ENCODE results near the gene ANKRA2. TPM values are rescaled to one million over a fixed set of nuclear protein-coding genes. Genes with fewer than 3 reads are reported as not detected.
"Not testable (repeated sequence)": the region's sequence is repeated elsewhere in the genome, so short reads cannot be mapped to it uniquely, and the experiment has no call there.

The ANKRA2 gene
- total RNA-seq, 1 donor from 2014 or later: 23.9 TPM

DNA sequence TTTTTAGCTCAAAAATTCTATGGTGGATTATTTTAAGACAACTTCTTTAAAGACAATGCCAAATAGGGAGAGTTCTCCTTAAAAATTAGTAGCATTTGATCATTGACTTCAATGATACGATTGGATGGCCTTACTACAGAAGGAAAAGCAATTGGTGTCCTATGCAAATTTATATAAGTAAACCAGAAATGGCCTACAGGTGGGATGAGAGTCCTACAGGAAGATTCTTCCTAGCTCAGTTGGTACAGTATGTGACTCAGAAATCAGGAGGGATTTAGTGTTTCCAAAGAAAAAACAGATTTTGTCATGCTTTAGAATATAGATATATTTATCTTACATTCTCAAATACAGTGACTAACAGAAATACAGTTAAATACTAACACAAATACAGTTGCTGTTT, 6.5 kb downstream of the ANKRA2 start:
- intact Hi-C loops (cut with micrococcal nuclease): no loop called here

DNA sequence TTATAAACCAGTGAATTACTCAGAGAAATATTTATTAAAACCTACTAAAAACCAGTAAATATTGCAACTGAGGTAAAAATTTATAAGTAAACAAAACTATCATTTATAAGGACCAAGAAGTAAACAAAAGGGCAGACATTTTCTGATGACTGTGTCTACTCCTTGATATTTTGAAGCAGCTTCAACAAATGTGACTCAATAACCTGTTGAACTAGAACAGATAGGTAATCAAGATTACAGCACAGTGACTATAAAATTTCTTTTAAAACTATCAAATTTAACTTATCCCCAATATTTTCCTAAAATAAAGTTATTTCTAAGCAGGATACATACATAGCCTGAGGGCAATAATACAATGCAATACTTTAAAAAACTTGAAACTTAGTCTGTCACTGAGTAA, 12.8 kb downstream of the ANKRA2 start:
- intact Hi-C loops (cut with micrococcal nuclease): no loop called here

DNA sequence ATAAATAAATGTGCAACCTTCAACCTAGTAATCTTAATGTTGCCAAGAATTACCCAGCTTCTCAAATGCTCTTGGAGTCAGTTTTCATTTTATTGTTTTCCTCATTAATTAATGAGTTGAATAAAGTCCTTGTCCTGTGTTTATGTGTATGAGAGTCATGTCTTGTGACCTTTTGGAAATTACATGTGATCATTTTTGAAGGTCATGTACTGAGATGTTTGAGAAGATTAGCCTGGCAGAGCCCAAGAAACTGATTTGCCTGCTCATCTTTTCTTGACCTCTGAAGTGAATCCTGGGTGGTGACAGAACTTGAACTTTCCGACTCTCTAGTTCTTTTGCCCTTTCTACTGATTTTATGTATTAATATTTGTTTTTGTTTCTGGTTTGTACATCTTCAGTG, 15.4 kb downstream of the ANKRA2 start:
- intact Hi-C loops (cut with micrococcal nuclease): no loop called here

DNA sequence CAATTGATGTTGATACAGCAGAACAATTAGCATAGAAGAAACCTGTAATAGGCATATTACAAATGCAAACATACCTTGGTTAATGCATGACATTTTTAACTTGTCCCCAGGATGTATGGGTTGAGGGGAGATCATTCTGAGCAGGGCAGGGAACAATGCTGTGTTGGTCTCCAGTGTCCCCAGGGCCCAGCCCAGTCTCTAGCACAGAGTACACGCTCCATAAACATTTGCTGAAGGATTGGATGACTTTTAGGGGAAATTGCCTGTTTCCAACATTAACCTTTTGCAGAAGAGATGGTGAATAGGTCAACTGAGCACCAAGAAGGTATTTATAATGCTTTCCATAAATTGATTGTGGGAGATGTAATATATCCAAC, 20.0 kb downstream of the ANKRA2 start:
- intact Hi-C loops (cut with micrococcal nuclease): no loop called here

DNA sequence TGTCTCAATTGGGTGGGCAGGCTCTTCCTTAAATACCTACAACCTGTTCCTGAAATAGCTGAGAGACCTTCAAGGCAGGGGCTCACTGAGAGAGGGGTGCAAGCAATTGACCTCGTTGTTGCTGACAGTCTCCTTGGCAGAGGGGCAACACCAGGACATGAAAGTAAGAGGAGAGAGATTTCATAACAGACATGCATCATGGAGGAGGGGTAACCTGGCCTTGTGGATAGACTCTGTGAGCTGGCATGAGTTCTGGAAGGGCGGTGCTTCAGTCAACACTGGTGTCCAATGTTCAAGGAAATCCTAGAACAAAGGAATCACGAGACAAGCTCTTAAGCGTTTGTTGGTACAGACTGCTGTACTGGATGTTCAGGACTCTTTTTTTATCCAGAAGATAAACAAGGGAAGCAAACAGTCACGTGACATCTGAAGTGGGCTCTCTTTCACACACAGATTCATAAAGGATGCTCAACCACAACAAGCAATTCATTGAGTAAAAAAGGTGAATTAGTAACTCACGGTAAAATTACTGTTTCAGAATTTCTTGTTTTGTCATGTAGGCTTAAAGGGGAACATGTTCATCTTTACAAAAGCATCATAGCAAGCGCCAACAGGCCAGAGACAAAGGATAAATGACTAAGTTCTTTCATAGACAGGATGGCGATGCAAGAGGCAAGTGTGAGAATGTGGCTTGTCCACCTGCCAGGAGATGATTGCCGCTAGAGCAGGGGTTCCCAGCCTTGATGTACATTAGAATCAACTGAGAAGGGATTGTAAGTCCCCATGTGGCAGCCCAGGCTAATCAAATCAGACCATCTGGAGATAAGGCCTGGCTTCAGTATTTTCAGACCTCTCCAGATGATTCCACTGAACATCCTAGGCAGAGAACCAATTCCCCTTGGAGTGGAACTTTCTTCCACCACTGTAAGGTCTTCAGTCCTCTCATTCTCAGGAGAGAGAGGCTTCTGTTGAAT, 20.7 kb downstream of the ANKRA2 start:
- intact Hi-C loops (cut with micrococcal nuclease): no loop called here

DNA sequence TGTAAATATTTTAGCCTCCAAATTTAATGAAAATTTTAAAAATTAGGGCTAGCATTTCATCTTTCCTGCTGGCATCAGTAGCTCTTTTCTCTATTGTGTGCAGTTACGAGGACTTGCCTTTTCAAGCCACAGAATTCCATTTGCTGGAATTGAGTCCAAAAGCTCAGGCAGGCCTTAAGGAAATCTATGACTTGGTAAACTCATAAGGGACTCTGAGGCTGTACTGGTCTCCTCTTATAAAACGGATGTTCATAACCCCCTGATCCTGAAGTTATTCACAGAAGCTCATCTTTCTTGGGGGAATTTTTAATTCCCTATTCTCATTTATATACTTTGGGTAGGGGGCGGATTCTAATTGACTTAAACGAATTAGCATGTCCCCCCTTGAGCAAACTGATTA, 23.4 kb downstream of the ANKRA2 start:
- intact Hi-C loops (cut with micrococcal nuclease): no loop called here

DNA sequence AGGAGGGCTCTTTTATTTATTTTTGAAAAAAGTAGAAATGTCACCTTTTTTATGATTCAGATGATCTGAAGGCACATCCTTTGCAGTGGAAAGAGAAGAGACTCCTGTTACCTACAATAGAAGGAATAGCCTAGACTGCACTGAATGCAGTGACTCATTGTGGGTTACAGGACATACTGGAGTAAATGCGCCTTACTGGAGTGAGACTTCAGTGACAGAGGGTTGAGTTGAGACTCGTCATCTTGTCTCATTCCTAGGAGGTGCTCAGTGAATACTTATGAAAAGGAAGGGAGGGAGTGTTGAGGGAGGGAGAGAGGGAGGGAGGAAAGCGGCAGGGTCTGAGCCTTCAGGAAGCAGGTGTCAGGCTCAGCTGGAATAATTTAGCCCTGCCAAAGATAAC, 25.2 kb downstream of the ANKRA2 start:
- intact Hi-C loops (cut with micrococcal nuclease): no loop called here

DNA sequence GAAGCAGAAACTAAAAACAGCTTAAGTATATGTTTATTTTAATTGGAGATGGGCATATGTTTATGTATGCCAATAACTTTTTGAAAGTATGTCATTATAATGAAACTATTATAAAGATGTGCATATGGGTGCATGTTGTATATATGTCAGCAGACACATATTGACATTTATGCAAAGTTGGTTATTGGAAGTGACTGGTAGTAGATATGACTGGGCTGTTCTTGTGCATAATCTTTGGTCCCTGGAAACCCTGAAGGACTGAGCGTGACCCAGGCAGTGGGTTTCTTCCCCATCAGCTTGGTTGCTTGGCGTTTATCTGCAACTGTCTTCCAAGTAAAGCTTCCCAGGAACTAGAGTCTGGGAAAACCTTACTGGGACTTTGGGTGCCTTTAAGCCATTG, 25.7 kb downstream of the ANKRA2 start:
- intact Hi-C loops (cut with micrococcal nuclease): no loop called here

DNA sequence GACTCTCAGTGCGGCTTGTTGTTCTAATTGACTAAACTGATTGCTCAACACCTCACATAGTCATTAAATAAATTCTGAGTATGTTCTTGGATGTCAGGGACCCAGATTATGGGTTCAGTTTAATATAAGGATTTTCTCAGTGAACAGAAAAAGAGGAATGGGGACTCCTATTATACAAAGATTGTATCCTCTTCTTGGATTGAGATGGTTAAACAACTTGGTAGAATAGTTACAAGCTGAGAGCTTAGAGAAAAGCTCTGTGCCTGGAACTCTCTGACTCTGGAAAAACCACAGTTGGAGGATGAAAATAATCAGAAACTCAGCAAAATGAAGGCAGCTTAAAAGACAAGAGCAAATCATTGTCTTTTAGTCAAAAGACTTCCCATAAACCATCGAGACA, 30.5 kb downstream of the ANKRA2 start:
- intact Hi-C loops (cut with micrococcal nuclease): no loop called here

DNA sequence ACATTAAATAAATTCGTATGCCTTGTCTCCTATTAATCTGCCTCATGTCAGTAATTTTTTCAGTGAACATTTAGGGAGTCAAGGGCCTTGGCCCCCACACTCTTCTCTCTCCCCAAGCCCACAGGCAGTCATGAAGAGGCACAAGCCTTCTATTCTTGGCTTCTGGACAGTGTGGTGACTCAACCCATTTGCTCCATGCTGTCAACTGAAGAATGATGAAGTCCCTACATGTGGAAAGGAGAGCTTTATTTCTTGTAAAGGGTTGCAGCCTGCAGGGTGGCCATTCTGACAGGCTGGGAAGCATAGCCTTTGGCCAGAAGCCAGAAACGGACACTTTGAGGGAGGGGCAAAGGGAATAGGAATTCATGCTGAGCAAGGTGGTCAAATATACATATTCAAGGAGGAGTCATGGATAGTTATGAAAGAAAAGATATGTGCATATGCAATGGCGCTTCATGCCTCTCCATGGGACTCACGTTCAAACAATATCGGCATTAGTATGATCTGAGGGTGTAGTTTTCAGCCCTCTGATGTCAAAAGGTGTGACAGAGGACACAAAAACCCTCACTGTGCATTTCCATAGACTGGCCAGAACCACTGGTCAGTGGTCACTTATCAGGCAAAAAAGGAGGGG, 31.3 kb downstream of the ANKRA2 start:
- intact Hi-C loops (cut with micrococcal nuclease): no loop called here

DNA sequence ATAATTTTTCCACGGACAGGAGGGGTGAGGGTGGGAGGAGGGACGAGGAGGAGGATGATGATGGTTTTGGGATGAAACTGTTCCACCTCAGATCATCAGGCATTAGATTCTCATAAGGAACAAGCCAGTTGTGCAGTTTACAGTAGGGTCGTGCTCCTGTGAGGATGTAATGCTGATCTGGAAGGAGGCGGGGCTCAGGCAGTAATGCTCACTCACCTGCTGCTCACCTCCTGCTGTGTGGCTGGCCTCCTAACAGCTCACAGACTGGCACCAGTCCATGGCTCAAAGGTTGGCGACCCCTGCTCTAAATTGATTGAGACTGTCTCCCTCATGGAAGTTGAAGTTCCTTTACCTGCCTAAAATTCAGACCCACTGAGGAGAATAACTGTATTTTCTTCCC, 33.2 kb downstream of the ANKRA2 start:
- intact Hi-C loops (cut with micrococcal nuclease): no loop called here

DNA sequence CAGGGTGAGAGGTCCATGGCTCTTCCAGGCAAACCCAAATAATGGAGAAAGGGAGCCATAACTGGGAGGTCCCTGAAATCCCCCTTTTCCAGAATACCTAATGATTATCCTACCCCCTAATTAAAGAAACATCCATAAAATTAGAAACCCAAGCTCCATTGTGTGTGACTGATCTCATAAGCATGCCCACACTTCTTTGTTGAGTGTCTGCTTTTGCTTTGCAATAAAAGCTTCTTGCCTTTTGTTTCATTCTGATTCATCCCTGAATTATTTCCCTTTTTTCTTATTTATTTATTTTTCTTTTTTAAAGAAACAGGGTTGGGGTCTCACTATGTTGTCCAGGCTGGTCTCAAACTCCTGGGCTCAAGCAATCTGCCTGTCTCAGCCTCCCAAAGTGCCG, 34.1 kb downstream of the ANKRA2 start:
- intact Hi-C loops (cut with micrococcal nuclease): no loop called here

DNA sequence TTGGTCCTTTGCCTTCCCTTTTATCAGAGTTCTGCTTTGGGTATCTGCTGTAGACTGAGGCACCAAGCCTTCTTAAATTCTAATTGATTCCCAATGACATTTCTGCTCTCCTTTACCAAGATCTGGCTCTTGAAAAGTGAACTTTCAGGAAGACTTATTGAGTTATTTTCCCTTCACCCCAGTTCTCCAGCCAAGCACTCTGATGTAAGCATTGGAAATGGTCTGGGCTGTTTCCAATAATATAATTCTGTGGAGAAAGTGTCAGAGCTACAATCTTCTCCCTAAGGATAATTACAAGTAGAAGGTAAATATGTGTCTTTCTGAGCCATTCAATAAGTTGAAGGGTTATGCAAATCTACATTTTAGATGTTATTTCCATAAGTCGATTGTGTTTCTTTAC, 36.4 kb downstream of the ANKRA2 start:
- intact Hi-C loops (cut with micrococcal nuclease): no loop called here

DNA sequence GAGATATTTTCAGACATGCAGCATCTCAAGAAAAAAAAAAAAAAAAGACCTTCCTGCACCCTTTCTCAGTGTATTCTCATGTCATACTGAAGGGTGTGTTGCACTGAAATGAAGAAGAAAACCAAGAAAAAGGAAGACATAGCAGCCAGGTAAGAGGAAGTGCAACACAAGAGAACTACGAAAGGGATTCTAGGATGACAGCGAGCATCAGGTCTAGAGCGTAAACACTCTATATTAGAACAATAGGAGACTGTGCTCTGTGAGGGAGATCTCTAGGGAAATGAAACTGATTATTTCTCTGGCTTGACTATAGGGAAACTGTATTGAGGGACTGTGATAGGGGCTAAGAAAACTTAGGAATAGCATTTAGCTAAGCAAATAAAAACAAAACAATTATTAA, 37.2 kb downstream of the ANKRA2 start:
- intact Hi-C loops (cut with micrococcal nuclease): no loop called here

DNA sequence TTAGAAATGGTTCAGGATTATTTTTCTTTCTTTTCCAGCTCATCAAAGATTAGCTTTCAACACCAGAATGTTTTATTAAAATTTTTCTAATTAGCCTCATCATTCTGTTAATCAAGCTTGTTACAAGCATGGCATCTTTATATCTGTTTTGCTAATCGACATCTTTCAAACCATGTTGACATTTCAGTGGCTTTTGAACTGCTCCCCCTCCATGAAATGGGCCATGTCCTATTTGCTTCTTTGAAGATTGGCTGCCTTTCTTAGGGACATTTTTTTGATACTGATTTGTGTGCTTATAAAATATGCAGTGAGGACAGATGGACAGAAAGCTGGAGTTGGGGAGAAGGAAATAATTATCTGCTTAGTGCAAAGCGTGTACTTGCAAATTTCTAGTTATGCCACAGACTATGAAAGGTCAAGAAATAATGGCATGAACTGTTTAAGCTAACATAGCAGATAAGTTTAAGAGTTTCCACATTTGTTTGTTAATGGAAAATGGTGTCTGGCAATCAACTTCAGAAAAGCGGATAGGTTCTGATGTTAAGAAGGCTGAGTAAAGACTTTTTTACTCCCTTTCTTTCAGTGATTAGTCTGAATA, 39.7 kb downstream of the ANKRA2 start:
- intact Hi-C loops (cut with micrococcal nuclease): no loop called here

DNA sequence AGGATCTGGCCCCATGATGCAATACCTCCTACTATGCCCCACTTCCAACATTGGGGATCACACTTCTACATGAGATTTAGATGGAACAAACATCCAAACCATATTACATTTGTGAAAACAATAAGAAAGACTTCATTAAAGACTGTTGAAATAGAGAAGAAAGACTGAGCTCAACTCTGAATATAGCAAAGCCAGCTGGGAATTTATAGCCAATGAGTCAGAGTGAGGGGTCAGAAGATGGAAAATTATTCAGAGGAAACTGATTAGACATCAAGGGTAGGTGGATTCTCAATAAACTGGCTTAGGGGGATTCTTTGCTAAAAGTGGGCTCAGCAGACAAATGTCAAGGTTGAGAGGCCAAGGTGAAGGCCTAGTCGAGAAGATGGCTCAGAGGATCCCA, 41.6 kb downstream of the ANKRA2 start:
- intact Hi-C loops (cut with micrococcal nuclease): no loop called here

DNA sequence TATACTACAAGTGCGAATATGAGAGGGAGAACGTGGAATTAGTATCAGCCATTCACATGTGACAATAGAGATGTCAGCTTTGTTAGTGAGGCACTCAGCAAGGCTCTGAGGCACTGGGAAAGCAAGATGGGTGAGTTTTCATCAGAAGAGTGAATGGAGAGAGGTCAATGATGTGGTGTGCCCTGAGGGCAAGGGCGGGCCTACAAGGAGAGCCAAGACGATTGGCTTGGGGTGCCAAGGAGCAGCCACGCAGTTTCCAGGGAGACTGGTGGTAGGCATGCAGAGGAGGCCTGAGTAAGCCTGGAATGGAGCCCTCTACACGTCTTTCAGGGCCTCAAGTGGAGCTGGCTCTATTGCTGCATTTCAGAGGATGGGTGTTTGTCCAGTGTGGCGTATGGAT, 42.5 kb downstream of the ANKRA2 start:
- intact Hi-C loops (cut with micrococcal nuclease): no loop called here

DNA sequence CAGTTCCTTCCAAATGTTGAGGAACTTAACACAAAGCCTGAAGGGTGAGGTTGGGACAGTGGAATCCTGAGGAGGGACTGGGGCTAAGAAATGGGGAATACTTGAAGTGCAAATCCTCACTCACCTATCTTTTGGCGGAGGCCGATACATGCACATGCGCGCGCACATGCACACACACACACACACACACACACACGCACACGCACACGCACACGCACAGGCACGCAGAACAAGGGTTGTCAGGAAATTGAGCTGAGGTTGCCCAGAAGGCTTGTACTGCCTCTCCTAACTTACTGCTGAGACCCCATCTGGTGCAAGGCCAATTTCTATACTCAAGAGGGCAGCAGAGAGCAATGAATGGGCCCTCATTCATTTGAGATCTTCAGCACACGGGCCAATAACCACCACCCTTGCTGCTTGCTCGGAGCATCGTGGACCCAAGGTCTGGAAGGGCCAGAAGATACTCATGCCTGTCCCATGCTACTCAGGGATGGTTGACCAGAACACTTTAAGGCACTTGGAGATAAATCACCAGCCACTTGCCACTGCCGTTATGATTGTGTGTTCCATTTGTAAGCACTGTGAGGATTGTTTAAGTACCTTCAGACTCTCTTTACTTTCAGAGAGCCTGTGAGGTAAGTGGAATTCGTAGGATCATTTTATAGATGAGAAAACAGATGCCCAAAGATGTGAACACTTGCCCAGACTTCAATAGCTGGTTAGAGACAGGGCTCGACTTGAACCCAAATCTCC, 45.7 kb downstream of the ANKRA2 start:
- intact Hi-C loops (cut with micrococcal nuclease): loop anchor here (1.0 kb wide), 6 partner anchors 17 to 273 kb away; partner anchors contain the start of gene BTF3

DNA sequence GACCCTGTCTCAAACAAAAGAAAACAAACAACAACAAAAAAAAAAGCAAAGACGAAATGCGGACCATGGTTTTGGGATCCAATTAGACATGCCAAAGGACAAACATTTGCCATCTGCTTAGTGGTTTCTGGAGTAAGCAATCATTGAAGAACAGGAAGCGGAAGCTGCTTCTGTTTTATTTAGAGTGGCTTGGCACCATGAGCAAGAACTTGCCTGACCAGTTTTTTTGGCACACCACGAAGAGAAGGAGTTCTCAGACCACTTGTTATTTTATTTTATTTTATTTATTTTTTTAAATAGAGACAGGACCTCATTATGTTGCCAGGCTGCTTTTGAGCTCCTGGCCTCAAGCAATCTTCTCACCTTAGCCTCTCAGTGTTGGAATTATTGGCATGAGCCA, 50.2 kb downstream of the ANKRA2 start:
- intact Hi-C loops (cut with micrococcal nuclease): no loop called here

DNA sequence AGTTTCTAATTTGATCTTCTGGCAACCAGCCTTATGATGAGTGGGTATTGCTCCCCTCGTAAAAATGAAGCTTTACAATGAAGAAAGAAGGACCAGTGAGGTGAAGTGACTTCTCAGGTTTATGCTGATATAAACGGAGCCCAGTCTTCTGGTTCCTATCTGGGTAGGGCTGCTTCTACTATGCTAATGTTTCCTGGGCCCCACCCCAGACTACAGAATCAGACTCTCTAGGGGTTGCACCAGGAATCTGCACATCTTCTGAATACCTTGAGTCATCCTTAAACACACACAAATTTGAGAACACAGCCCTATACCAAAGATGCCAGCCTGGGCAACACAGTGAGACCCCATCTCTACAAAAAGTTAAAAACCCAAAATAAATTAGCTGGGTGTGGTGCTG, 51.0 kb downstream of the ANKRA2 start:
- intact Hi-C loops (cut with micrococcal nuclease): no loop called here

DNA sequence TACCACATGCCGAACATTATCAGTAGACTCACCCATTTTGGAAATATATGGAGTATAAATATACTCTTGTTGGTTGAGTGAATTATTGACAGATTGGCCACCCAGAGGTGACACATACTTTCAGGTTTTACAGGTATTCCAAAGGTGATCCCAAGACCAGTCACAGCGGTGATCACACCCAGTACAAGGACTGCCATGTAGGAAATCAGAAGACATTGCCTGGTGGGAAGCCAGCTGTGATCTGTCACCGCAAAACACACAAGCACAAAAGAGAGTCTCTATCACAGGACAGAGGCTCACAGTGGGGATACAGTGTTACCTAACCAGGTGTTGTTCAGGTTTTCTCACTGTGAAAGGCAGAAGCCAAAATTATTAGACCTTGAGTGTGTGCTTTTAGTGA, 51.4 kb downstream of the ANKRA2 start:
- intact Hi-C loops (cut with micrococcal nuclease): no loop called here

DNA sequence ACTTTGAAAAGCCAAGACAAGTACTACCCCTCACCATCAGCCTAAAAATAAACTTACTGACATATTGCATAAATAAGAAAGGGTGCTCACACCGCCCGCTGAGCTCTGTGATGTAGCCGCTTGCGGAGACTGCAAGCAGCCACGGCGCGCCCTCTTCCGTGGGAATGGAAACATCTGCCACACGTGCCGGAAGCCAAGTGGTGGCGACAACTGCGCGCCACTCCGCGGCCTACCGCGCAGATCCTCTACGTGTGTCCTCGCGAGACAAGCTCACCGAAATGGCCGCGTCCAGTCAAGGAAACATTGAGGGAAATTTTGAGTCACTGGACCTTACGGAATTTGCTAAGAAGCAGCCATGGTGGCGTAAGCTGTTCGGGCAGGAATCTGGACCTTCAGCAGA, 56.9 kb downstream of the ANKRA2 start:
- intact Hi-C loops (cut with micrococcal nuclease): not testable (repeated sequence)

Data from T-helper 1 cell treated with Interleukin-12 subunit alpha and Interleukin-12 subunit beta and Interleukin-4 antibody, amounts not matched to agents 30 ng/mL and 1 ng/mL, for 36 hours (primary cell).